ENCODE results near the gene PTRH1. TPM values are rescaled to one million over a fixed set of nuclear protein-coding genes. Genes with fewer than 3 reads are reported as not detected.

The PTRH1 gene
- total and polyA plus RNA-seq, 2 of the 13 experiments (the other 11 are each of a cell fraction or from before 2014, with no cell fraction given), result 4.0 to 10.4 TPM

DNA sequence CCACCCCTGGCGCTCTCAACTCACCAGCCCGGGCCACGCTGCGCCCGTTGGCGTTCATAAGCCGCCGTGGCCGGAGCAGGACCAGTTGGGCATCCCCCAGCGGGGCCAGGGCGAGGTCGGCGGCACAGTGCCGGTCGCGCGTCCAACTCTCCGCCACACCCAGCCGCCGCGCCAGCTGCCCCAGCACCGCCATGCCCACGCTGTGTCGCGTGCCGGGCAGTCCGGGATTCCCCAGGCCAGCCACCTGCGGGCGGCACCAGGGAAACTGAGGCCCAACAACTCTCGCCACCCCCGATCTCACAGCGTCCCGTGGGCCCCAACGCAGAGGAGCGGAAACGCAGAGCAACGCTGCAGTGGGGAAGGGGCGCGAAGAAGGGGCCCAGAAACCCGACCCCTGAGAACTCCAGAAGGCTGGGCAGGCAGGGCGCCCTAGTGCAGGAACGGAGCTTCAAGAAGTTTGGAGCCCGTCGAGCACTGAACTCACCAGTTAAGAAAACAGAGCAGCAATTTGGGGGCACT, 453 bp downstream of the PTRH1 start (continued):
- TF ChIP-seq HNRNPL (IDR thresholded peaks at IDR 0.05; ENCODE audit: low read depth, low read length) (no peak), KLF16 (CRISPR knock-in tag; IDR thresholded peaks at IDR 0.05) (no peak), CC2D1A (CRISPR knock-in tag; IDR thresholded peaks at IDR 0.05) (0 out of 2 replicates have a peak, but pooled peaks have one; percentile 5), SMAD9 (CRISPR knock-in tag; IDR thresholded peaks at IDR 0.05) (no peak), ZNF709 (CRISPR knock-in tag; IDR thresholded peaks at IDR 0.05) (no peak), ZFP37 (CRISPR knock-in tag; IDR thresholded peaks at IDR 0.05; ENCODE audit: borderline replicate concordance) (no peak), GABPB1 (CRISPR knock-in tag; IDR thresholded peaks at IDR 0.05) (no peak), ADNP (CRISPR knock-in tag; IDR thresholded peaks at IDR 0.05) (no peak), ZNF749 (CRISPR knock-in tag; IDR thresholded peaks at IDR 0.05; ENCODE audit: borderline replicate concordance) (no peak), ASH2L (IDR thresholded peaks at IDR 0.05; ENCODE audit: insufficient read length, low read depth, low read length) (no peak), SMAD1 (CRISPR knock-in tag; IDR thresholded peaks at IDR 0.05; ENCODE audit: borderline replicate concordance, low read depth) (no peak), MAFK (conservative IDR thresholded peaks at IDR 0.05 in 1 of 2, IDR thresholded peaks at IDR 0.05 in 1 of 2; ENCODE audit: low read length in 2 of 2) (no peak), ZNF567 (CRISPR knock-in tag; IDR thresholded peaks at IDR 0.05; ENCODE audit: borderline replicate concordance) (no peak), ZNF629 (CRISPR knock-in tag; conservative IDR thresholded peaks at IDR 0.05) (no peak)
- TF ChIP-seq, protein P1, sequence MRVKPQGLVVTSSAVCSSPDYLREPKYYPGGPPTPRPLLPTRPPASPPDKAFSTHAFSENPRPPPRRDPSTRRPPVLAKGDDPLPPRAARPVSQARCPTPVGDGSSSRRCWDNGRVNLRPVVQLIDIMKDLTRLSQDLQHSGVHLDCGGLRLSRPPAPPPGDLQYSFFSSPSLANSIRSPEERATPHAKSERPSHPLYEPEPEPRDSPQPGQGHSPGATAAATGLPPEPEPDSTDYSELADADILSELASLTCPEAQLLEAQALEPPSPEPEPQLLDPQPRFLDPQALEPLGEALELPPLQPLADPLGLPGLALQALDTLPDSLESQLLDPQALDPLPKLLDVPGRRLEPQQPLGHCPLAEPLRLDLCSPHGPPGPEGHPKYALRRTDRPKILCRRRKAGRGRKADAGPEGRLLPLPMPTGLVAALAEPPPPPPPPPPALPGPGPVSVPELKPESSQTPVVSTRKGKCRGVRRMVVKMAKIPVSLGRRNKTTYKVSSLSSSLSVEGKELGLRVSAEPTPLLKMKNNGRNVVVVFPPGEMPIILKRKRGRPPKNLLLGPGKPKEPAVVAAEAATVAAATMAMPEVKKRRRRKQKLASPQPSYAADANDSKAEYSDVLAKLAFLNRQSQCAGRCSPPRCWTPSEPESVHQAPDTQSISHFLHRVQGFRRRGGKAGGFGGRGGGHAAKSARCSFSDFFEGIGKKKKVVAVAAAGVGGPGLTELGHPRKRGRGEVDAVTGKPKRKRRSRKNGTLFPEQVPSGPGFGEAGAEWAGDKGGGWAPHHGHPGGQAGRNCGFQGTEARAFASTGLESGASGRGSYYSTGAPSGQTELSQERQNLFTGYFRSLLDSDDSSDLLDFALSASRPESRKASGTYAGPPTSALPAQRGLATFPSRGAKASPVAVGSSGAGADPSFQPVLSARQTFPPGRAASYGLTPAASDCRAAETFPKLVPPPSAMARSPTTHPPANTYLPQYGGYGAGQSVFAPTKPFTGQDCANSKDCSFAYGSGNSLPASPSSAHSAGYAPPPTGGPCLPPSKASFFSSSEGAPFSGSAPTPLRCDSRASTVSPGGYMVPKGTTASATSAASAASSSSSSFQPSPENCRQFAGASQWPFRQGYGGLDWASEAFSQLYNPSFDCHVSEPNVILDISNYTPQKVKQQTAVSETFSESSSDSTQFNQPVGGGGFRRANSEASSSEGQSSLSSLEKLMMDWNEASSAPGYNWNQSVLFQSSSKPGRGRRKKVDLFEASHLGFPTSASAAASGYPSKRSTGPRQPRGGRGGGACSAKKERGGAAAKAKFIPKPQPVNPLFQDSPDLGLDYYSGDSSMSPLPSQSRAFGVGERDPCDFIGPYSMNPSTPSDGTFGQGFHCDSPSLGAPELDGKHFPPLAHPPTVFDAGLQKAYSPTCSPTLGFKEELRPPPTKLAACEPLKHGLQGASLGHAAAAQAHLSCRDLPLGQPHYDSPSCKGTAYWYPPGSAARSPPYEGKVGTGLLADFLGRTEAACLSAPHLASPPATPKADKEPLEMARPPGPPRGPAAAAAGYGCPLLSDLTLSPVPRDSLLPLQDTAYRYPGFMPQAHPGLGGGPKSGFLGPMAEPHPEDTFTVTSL (CRISPR knock-in tag; IDR thresholded peaks at IDR 0.05; ENCODE audit: borderline replicate concordance), result no peak
- TF ChIP-seq, protein P2, sequence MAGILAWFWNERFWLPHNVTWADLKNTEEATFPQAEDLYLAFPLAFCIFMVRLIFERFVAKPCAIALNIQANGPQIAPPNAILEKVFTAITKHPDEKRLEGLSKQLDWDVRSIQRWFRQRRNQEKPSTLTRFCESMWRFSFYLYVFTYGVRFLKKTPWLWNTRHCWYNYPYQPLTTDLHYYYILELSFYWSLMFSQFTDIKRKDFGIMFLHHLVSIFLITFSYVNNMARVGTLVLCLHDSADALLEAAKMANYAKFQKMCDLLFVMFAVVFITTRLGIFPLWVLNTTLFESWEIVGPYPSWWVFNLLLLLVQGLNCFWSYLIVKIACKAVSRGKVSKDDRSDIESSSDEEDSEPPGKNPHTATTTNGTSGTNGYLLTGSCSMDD (CRISPR knock-in tag; IDR thresholded peaks at IDR 0.05), result no peak
- TF ChIP-seq, protein P3, sequence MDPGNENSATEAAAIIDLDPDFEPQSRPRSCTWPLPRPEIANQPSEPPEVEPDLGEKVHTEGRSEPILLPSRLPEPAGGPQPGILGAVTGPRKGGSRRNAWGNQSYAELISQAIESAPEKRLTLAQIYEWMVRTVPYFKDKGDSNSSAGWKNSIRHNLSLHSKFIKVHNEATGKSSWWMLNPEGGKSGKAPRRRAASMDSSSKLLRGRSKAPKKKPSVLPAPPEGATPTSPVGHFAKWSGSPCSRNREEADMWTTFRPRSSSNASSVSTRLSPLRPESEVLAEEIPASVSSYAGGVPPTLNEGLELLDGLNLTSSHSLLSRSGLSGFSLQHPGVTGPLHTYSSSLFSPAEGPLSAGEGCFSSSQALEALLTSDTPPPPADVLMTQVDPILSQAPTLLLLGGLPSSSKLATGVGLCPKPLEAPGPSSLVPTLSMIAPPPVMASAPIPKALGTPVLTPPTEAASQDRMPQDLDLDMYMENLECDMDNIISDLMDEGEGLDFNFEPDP (CRISPR knock-in tag; conservative IDR thresholded peaks at IDR 0.05), result no peak
- TF ChIP-seq, protein P4, sequence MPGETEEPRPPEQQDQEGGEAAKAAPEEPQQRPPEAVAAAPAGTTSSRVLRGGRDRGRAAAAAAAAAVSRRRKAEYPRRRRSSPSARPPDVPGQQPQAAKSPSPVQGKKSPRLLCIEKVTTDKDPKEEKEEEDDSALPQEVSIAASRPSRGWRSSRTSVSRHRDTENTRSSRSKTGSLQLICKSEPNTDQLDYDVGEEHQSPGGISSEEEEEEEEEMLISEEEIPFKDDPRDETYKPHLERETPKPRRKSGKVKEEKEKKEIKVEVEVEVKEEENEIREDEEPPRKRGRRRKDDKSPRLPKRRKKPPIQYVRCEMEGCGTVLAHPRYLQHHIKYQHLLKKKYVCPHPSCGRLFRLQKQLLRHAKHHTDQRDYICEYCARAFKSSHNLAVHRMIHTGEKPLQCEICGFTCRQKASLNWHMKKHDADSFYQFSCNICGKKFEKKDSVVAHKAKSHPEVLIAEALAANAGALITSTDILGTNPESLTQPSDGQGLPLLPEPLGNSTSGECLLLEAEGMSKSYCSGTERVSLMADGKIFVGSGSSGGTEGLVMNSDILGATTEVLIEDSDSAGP (CRISPR knock-in tag; IDR thresholded peaks at IDR 0.05; ENCODE audit: borderline replicate concordance), result no peak
- TF ChIP-seq, protein P5, sequence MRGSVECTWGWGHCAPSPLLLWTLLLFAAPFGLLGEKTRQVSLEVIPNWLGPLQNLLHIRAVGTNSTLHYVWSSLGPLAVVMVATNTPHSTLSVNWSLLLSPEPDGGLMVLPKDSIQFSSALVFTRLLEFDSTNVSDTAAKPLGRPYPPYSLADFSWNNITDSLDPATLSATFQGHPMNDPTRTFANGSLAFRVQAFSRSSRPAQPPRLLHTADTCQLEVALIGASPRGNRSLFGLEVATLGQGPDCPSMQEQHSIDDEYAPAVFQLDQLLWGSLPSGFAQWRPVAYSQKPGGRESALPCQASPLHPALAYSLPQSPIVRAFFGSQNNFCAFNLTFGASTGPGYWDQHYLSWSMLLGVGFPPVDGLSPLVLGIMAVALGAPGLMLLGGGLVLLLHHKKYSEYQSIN (CRISPR knock-in tag; IDR thresholded peaks at IDR 0.05; ENCODE audit: borderline replicate concordance), result no peak
